OCI-LY7 (cell line): Measurements from ENCODE around the gene GPR146.

Experiments used
- CTCF ChIP-seq: fragments of 200-600 bp; sonication (generic); conservative IDR thresholded peaks from 2 replicates; pipeline ENCODE4 v1.5.1; 2014; ENCODE audit warnings: mild to moderate bottlenecking, antibody characterized with exemption, low read length, moderate library complexity, mixed read lengths
- EZH2phosphoT487 ChIP-seq: fragments of 200-600 bp; sonication (generic); IDR thresholded peaks from 2 replicates; pipeline ENCODE4 v1.6.1; 2018; ENCODE audit warnings: low read depth, borderline replicate concordance, mild to moderate bottlenecking, mixed run types, antibody characterized with exemption, low read length, moderate library complexity, mixed read lengths

GRCh38 chr7:1026721-1027161 lies 17.6 kb upstream of the GPR146 start:
- no peak for TF ChIP-seq CTCF
- no peak for TF ChIP-seq EZH2phosphoT487
